ENCODE measurements around the gene GSPT1. TPM values are rescaled to one million over a fixed set of nuclear protein-coding genes. Genes with fewer than 3 reads are reported as not detected.
"Not testable (repeated sequence)": the region's sequence is repeated elsewhere in the genome, so short reads cannot be mapped to it uniquely, and the experiment has no call there.

Gene GSPT1
- total RNA-seq, 1 experiment from 2014 or later, result 47.3 TPM

DNA sequence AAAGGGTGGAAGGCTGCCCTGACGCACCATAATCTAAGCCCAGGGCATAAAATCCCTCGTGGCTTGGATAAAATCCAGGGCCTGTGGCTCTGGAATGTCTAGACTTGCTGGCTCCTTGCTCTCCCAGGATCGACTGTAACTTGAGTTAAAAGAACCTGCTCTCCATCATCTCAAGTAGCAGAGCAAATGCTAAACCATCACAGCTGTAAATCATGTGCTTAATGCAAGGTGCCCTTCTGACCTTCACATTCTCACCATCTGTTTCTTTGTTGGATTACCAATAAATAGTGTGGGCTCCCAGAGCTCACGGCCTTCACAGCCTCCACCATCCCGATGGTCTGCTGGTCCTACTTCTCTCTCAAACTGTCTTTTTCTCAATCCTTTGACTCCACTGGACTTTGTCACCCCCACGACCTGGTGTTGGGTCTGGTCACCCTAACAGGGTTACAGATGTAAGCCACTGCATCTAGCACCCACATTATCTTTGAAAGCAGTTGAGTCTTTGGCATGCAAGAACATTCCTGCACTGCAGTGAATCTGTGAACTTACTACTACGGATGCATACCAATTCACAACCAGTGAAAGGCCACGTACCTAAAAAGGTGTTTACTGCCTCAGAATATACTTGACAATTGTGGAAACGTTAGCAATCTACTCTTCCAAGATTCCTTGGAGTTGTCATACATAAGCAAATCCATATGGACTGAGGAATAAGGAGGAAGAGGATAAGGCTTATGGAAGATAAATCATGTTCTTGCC lies 79.7 kb downstream of the GSPT1 start:
- peak; percentile 13 for DNase-seq (ENCODE audit: low read depth, low spot score)
- in situ Hi-C loops (cut with HindIII; ENCODE audit: low pct_unique_long_range_greater_than_20kb, low sequenced_read_pairs), result no loop called here

DNA sequence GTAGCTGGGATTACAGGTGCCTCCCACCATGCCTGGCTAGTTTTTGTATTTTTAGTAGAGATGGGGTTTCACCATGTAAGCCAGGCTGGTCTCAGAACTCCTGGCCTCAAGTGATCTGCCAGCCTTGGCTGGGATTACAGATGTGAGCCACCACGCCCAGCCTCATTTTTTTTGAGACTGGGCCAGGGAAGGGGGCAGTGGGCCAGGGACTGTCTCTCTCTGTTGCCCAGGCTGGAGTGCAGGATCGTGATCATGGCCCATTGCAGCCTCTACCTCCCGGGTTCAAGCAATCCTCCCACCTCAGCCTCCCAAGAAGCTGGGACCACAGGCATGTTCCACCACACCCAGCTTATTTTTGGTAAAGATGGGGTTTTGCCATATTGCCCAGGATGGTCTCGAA lies 80.4 kb downstream of the GSPT1 start:
- no peak for DNase-seq (ENCODE audit: low read depth, low spot score)
- in situ Hi-C loops (cut with HindIII; ENCODE audit: low pct_unique_long_range_greater_than_20kb, low sequenced_read_pairs), result no loop called here

DNA sequence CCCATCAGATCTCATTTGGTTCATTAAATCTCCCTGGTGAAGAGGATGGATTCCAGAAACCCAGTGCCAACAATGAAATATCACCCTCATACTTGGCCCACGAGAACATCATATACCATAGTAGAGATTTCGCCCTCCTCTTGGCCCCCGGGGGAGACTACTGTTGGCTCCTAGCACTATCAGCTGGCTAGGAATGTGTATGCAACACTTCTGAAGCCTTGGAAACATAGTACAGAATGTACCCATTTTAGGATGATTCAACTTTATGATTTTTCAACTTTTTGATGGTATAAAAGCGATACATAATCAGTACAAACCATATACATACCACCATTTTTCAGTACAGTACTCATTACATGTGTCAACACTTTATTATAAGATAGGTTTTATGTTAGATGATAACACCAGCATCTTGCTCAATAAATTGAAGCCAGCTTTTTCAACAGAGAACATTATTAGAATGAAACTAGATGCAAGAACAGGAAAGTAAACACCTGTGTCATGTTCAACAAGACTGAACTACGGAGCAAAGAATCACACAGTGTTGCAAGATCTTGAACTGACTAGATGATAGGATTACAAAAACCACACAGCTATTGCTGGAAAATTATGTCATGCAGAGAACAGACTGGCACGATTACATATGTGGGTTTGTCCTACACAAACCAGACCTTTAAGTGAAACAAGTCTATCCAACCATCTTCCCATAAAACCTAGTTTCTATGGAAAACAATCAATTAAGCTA lies 81.6 kb downstream of the GSPT1 start:
- no peak for DNase-seq (ENCODE audit: low read depth, low spot score)
- in situ Hi-C loops (cut with HindIII; ENCODE audit: low pct_unique_long_range_greater_than_20kb, low sequenced_read_pairs), result no loop called here

DNA sequence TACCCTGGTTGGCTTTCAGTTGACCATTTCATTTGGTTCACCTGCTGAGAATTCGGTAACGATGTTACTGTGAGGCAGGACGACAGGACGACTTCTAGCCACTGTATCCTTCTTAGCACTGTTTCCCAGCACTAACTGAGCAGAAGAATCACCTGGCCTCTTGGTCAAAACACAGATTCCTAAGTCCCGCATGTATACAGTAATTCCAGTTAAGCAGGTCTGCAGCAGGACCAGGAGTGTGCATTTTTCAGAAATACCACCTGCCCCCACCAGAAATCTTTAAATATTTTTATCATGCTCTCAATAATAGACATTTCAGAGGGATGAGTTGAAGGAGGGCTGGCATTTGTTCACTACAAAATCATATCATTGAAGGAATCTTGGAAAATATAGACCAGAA lies 87.1 kb downstream of the GSPT1 start:
- DNase-seq (ENCODE audit: low read depth, low spot score), result no peak
- in situ Hi-C loops (cut with HindIII; ENCODE audit: low pct_unique_long_range_greater_than_20kb, low sequenced_read_pairs), result no loop called here

DNA sequence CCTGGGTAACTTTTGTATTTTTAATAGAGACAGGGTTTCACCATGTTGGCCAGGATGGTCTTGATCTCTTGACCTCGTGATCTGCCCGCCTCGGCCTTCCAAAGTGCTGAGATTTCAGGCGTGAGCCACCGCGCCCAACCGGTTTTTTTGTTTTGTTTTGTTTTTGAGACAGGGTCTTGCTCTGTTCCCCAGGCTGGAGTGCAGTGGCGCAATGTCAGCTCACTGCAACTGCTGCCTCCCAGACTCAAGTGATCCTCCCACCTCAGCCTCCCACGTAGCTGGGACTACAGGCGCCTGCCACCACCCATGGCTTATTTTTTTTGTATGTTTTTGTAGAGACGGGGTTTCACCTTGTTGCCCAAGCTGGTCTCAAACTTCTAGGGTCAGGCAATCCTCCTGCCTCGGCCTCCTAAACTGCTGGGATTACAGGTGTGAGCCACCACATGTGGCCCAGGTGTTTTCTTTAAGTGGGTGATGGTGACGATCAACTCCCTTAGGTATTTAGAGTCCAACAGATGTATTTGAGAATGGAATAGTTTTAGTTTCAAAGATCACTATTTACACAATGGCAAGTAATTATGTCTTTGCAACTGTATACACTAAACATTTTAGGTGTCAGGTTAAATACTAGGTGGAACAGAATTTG lies 90.1 kb downstream of the GSPT1 start:
- in situ Hi-C loops (cut with HindIII; ENCODE audit: low pct_unique_long_range_greater_than_20kb, low sequenced_read_pairs); DNase-seq (ENCODE audit: low read depth, low spot score): not testable (repeated sequence)

DNA sequence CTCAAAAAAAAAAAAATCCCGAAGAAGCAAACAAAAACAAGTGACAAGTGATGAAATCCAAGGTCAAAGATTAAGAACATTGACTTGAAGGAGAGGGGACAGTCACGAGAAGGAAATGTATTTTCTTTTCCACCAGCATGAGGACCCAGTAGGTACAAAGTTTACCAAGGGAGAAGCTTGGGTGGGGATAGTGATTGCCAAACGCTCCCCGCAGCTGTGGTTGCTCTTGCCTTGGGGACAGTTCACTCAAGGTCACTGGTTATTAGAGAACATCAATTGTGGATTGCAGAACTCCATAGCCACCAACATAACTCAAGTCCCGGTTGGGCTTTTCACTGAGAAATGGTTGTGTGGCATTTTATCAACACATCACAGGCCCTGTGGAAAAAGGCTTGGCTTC lies 91.4 kb downstream of the GSPT1 start:
- in situ Hi-C loops (cut with HindIII; ENCODE audit: low pct_unique_long_range_greater_than_20kb, low sequenced_read_pairs), result no loop called here
- no peak for DNase-seq (ENCODE audit: low read depth, low spot score)

DNA sequence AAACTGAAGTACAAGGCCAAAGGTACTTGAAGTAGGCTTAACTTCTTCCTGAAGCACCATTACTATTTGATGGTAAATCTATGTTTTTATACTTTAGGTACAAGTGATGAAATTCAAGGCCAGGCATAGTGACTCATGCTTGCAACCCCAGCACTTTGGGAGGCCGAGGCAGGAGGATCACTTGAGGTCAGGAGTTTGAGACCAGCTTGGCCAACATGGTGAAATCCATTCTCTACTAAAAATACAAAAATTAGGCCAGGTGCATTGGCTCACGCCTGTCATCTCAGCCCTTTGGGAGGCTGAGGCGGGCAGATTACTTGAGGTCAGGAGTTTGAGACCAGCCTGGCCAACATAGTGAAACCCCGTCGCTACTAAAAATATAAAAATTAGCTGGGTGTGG lies 92.1 kb downstream of the GSPT1 start:
- in situ Hi-C loops (cut with HindIII; ENCODE audit: low pct_unique_long_range_greater_than_20kb, low sequenced_read_pairs), result not testable (repeated sequence)

DNA sequence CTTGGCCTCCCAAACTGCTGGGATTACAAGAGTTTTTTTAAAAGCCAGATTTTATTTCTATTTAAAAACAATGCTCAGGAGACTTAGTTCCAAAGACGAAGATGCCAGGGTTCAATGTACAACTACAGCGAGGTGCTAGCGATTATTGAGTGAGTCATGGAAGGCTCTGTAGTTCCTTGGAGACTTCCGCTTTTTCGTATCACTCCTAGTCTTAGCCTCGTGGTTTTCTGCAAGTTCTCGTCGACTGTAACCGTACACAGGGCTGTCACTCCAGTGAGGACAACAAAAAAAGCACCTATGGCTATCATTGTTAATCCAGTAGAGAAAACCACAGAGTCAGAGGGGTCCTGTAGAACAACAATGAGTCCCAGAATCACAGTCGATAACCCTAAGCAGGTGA lies 96.0 kb downstream of the GSPT1 start:
- in situ Hi-C loops (cut with HindIII; ENCODE audit: low pct_unique_long_range_greater_than_20kb, low sequenced_read_pairs), result no loop called here

More for the DNA sequence above, 92.1 kb downstream of the GSPT1 start:
- not testable (repeated sequence) for DNase-seq (ENCODE audit: low read depth, low spot score)

DNA sequence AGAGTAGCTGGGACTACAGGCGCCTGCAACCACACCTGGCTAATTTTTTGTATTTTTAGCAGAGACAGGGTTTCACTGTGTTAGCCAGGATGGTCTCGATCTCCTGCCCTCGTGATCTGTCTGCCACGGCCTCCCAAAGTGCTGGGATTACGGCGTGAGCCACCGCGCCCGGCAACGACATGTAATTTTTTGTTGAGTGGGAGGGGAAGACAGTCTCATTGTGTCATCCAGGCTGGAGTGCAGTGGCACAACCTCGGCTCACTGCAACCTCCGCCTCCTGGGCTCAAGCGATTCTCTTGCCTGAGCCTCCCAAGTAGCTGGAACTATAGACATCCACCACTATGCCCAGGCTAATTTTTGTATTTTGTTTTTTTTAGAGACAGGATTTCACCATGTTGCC lies 96.8 kb downstream of the GSPT1 start:
- DNase-seq (ENCODE audit: low read depth, low spot score); in situ Hi-C loops (cut with HindIII; ENCODE audit: low pct_unique_long_range_greater_than_20kb, low sequenced_read_pairs): not testable (repeated sequence)

More for the DNA sequence above, 96.0 kb downstream of the GSPT1 start:
- DNase-seq (ENCODE audit: low read depth, low spot score), result no peak

Small RNAs within 50 kb of the gene (small RNA-seq; reads per million reads assigned to genes)
- gene AC007216.5 (0 reads per million in 2 experiments), gene COX6CP1 (0.02 to 0.14 reads per million in 2 experiments)

Other genes starting within 250 kb of the GSPT1 start
- 22.0 and 23.7 TPM in 2 replicates for gene SNN, start 247.5 kb downstream of the GSPT1 start, total RNA-seq (2014; rRNA removed; shearing (Covaris generic))
- 27.5 and 32.5 TPM in 2 replicates for gene TXNDC11, start 173.1 kb downstream of the GSPT1 start, total RNA-seq (2014; rRNA removed; shearing (Covaris generic))
- gene ZC3H7A, start 118.7 kb downstream of the GSPT1 start, total RNA-seq (2014; rRNA removed; shearing (Covaris generic)), result 54.7 and 62.0 TPM in 2 replicates
- gene RSL1D1, start 64.4 kb downstream of the GSPT1 start, total RNA-seq (2014; rRNA removed; shearing (Covaris generic)), result 386 and 432 TPM in 2 replicates
- gene NPIPB2, start 26.1 kb upstream of the GSPT1 start, total RNA-seq (2014; rRNA removed; shearing (Covaris generic)), result 0.61 and 1.2 TPM in 2 replicates
- gene TNFRSF17, start 49.3 kb upstream of the GSPT1 start, total RNA-seq (2014; rRNA removed; shearing (Covaris generic)), result not detected in 2 replicates
- 7.2 and 7.7 TPM in 2 replicates for gene SNX29, start 60.8 kb upstream of the GSPT1 start, total RNA-seq (2014; rRNA removed; shearing (Covaris generic))

Measured in SK-MEL-5 (cell line).